PC-9 (cell line): Measurements from ENCODE around the gene SRP68. TPM values are rescaled to one million over a fixed set of nuclear protein-coding genes. Genes with fewer than 3 reads are reported as not detected.

Experiments used
- BruUV-seq: library from RNA; stranded (reverse); fragments of 400-500 nt; replicated peaks from 2 replicates; lab custom pipeline; 2021; lab: Mats Ljungman, UMichigan
- CTCF ChIA-PET: fragments of 300-600 bp; sonication (Branson Sonifier 250); formaldehyde crosslinking; loops from one replicate; lab custom pipeline; 2022; ENCODE audit warnings: antibody characterized with exemption; lab: Charles Lee
- POLR2A ChIA-PET: fragments of 300-600 bp; sonication (Branson Sonifier 250); formaldehyde crosslinking; loops from one replicate; lab custom pipeline; 2022; ENCODE audit warnings: antibody characterized with exemption; ENCODE audit not compliant: unreplicated experiment; lab: Charles Lee
- DNase-seq, 2 experiments: peaks; one replicate each; pipeline versions ENCODE4 v3.0.0 to v3.0.0-alpha.2; 2015 to 2022; ENCODE audit warnings: mixed read lengths in 1 of 2
- H2AFZ ChIP-seq: fragments of 200-600 bp; sonication (generic); 2 replicates; pipeline ENCODE4 v1.8.1; 2017; ENCODE audit warnings: antibody characterized with exemption
- H3F3A ChIP-seq: fragments of 200-600 bp; sonication (generic); 2 replicates; pipeline ENCODE4 v1.8.1; 2017; ENCODE audit warnings: antibody characterized with exemption, mild to moderate bottlenecking, low read depth; ENCODE audit not compliant: insufficient read depth
- H3K27ac ChIP-seq: fragments of 200-600 bp; sonication (generic); 2 replicates; pipeline ENCODE4 v1.6.1; 2016; ENCODE audit warnings: mixed run types
- H3K27me3 ChIP-seq: fragments of 200-600 bp; sonication (generic); 2 replicates; pipeline ENCODE4 v1.6.1; 2016; ENCODE audit warnings: low read depth, mixed run types; ENCODE audit not compliant: insufficient read depth
- H3K36me3 ChIP-seq: fragments of 200-600 bp; sonication (generic); 2 replicates; pipeline ENCODE4 v1.6.1; 2016; ENCODE audit warnings: low read depth, mixed run types
- H3K4me1 ChIP-seq: fragments of 200-600 bp; sonication (generic); replicated peaks from 2 replicates; pipeline ENCODE4 v1.6.1; 2016; ENCODE audit warnings: mixed run types; ENCODE audit not compliant: insufficient read depth
- H3K4me2 ChIP-seq: fragments of 200-600 bp; sonication (generic); 2 replicates; pipeline ENCODE4 v1.6.1; 2017; ENCODE audit warnings: mixed run types
- H3K4me3 ChIP-seq: fragments of 200-600 bp; sonication (generic); 2 replicates; pipeline ENCODE4 v1.6.1; 2016; ENCODE audit warnings: mixed run types
- H3K79me2 ChIP-seq: fragments of 200-600 bp; sonication (generic); 2 replicates; pipeline ENCODE4 v1.6.1; 2017; ENCODE audit warnings: low read depth, mixed run types
- H3K9me2 ChIP-seq: fragments of 200-600 bp; sonication (generic); 2 replicates; pipeline ENCODE4 v1.8.1; 2017; ENCODE audit warnings: mild to moderate bottlenecking; ENCODE audit not compliant: insufficient read depth
- H3K9me3 ChIP-seq: fragments of 200-600 bp; sonication (generic); 2 replicates; pipeline ENCODE4 v1.8.1; 2016; ENCODE audit warnings: low read depth; ENCODE audit not compliant: insufficient read depth
- H4K20me1 ChIP-seq: fragments of 200-600 bp; sonication (generic); 2 replicates; pipeline ENCODE4 v1.8.1; 2017; ENCODE audit not compliant: insufficient read depth
- CTCF ChIP-seq: fragments of 200-600 bp; sonication (generic); conservative IDR thresholded peaks from 2 replicates; pipeline ENCODE4 v1.6.1; 2017; ENCODE audit warnings: mixed run types, antibody characterized with exemption, mild to moderate bottlenecking, moderate library complexity
- EZH2 ChIP-seq: fragments of 200-600 bp; sonication (generic); IDR thresholded peaks from 2 replicates; pipeline ENCODE4 v1.8.0; 2017; ENCODE audit warnings: antibody characterized with exemption, low read depth
- intact Hi-C: fragments of 100-400 bp; cut with micrococcal nuclease; formaldehyde crosslinking; loops from one replicate; pipeline ENCODE4 v1.10.0; 2022; ENCODE audit not compliant: unreplicated experiment
- total RNA-seq: library from RNA; stranded (reverse); gene quantifications from 2 replicates; pipeline ENCODE4 v1.2.3, GENCODE V29; 2021

SRP68 gene
- total RNA-seq, 1 experiment from 2014 or later: 91.7 TPM

GRCh38 chr17:76034428-76035350 is 37.6 kb downstream of the SRP68 start:
- no peaks in the 10 kb centered on the region for H3K9me2 ChIP-seq
- peaks cover 4% of the 10 kb centered on the region for H3K4me1 ChIP-seq
- DNase-seq: no peak
- H3K79me2 ChIP-seq: no peaks in the 10 kb centered on the region
- no peaks in the 10 kb centered on the region for H4K20me1 ChIP-seq
- BruUV-seq: no TSS peak
- peaks cover 7% of the 10 kb centered on the region; the same call in 1 of the 2 replicates for H3K36me3 ChIP-seq
- intact Hi-C loops: no loop called here
- no peak overlapping the region for H3K4me3 ChIP-seq
- H2AFZ ChIP-seq: no peak overlapping the region
- no peaks in the 10 kb centered on the region for H3K27me3 ChIP-seq
- peaks cover 10% of the 10 kb centered on the region; the same call in 1 of the 2 replicates for H3F3A ChIP-seq
- no peak overlapping the region for H3K27ac ChIP-seq
- no peak overlapping the region for H3K4me2 ChIP-seq
- TF ChIP-seq CTCF (no peak), EZH2 (no peak)
- no peaks in the 10 kb centered on the region for H3K9me3 ChIP-seq
- ChIA-PET CTCF (no interaction called here), POLR2A (no interaction called here)

GRCh38 chr17:76033139-76033538 is 39.2 kb downstream of the SRP68 start:
- ChIA-PET CTCF (no interaction called here), POLR2A (no interaction called here)
- Histone ChIP-seq H3K9me3 (no peaks in the 10 kb centered on the region), H3K27me3 (no peaks in the 10 kb centered on the region), H3K79me2 (no peaks in the 10 kb centered on the region), H3K9me2 (no peaks in the 10 kb centered on the region), H3K4me3 (no peak overlapping the region), H3K27ac (no peak overlapping the region), H3F3A (peaks cover 10% of the 10 kb centered on the region; the same call in 1 of the 2 replicates), H3K36me3 (no peaks in the 10 kb centered on the region), H3K4me1 (peaks cover 13% of the 10 kb centered on the region), H3K4me2 (no peak overlapping the region), H4K20me1 (no peaks in the 10 kb centered on the region), H2AFZ (no peak overlapping the region)
- no peak for DNase-seq
- BruUV-seq: no TSS peak
- TF ChIP-seq CTCF (no peak), EZH2 (no peak)
- intact Hi-C loops: no loop called here

- no peaks in the 10 kb centered on the region for H3K79me2 ChIP-seq
- H3K4me1 ChIP-seq: peaks cover 15% of the 10 kb centered on the region
- peaks cover 10% of the 10 kb centered on the region; the same call in 1 of the 2 replicates for H3F3A ChIP-seq
- ChIA-PET CTCF (interaction anchor here (0.6 kb wide), 1 partner anchor 23 kb away, joined by 3 read pairs; no protein-coding TSS in a partner anchor), POLR2A (no interaction called here)
- no peak overlapping the region for H2AFZ ChIP-seq
- H3K27me3 ChIP-seq: no peaks in the 10 kb centered on the region
- H3K4me3 ChIP-seq: no peak overlapping the region
- BruUV-seq: no TSS peak
- intact Hi-C loops: no loop called here
- no peaks in the 10 kb centered on the region for H3K9me2 ChIP-seq
- TF ChIP-seq CTCF (no peak), EZH2 (no peak)
- no peak for DNase-seq
- no peak overlapping the region for H3K4me2 ChIP-seq
- H3K9me3 ChIP-seq: no peaks in the 10 kb centered on the region
- no peaks in the 10 kb centered on the region for H3K36me3 ChIP-seq
- H4K20me1 ChIP-seq: no peaks in the 10 kb centered on the region
- H3K27ac ChIP-seq: no peak overlapping the region
Observed at GRCh38 chr17:76032780-76033108, 39.6 kb downstream of the SRP68 start.
